GM18861 (cell line): ENCODE results near the gene TAAR5.
"Not testable (repeated sequence)": the region's sequence is repeated elsewhere in the genome, so short reads cannot be mapped to it uniquely, and the experiment has no call there.

ENCODE experiments used
- ATAC-seq: cut with Tn5 transposase; IDR thresholded peaks from one replicate; pipeline ENCODE4 v1.9.1; 2021; ENCODE audit not compliant: unreplicated experiment

Gene TAAR5

GRCh38 chr6:132589454-132589853, at the start of gene TAAR5:
TSS of gene TAAR5 (minus strand) at chr6:132589741. CDS start at chr6:132589686, 55 bp downstream.
- no peak for ATAC-seq

GRCh38 chr6:132637135-132637534, 47.6 kb upstream of the TAAR5 start:
- ATAC-seq: not testable (repeated sequence)

- ATAC-seq: not testable (repeated sequence)
Measured at GRCh38 chr6:132635906-132636305, 46.4 kb upstream of the TAAR5 start.

GRCh38 chr6:132635288-132635687, 45.7 kb upstream of the TAAR5 start:
- ATAC-seq: not testable (repeated sequence)

GRCh38 chr6:132634796-132635195, 45.3 kb upstream of the TAAR5 start:
- no peak for ATAC-seq

- ATAC-seq: no peak
Measured at GRCh38 chr6:132633362-132633761, 43.8 kb upstream of the TAAR5 start.

- ATAC-seq: no peak
Measured at GRCh38 chr6:132624175-132624574, 34.6 kb upstream of the TAAR5 start, which contains the start of gene TAAR2. TSS of gene TAAR2 (minus strand) at chr6:132624275. CDS start at chr6:132624275, 0 bp downstream.

GRCh38 chr6:132623106-132623845, 33.7 kb upstream of the TAAR5 start:
- no peak for ATAC-seq

GRCh38 chr6:132616677-132617076, 27.1 kb upstream of the TAAR5 start:
- no peak for ATAC-seq

GRCh38 chr6:132614554-132614953, 25.0 kb upstream of the TAAR5 start:
- ATAC-seq: peak; percentile 36

GRCh38 chr6:132612449-132613108, 23.0 kb upstream of the TAAR5 start:
- ATAC-seq: peak; percentile 48

- ATAC-seq: no peak
Measured at GRCh38 chr6:132611616-132612015, 22.1 kb upstream of the TAAR5 start.

GRCh38 chr6:132607544-132608233, 18.1 kb upstream of the TAAR5 start:
- peak; percentile 93 for ATAC-seq

- no peak for ATAC-seq
Measured at GRCh38 chr6:132604635-132605152, 15.2 kb upstream of the TAAR5 start.

- ATAC-seq: not testable (repeated sequence)
Measured at GRCh38 chr6:132600900-132601299, 11.4 kb upstream of the TAAR5 start.

GRCh38 chr6:132598473-132598872, 8.9 kb upstream of the TAAR5 start:
- ATAC-seq: no peak

GRCh38 chr6:132596201-132596600, 6.7 kb upstream of the TAAR5 start:
- ATAC-seq: no peak

- no peak for ATAC-seq
Measured at GRCh38 chr6:132592855-132593254, 3.3 kb upstream of the TAAR5 start.

GRCh38 chr6:132590362-132590761, 821 bp upstream of the TAAR5 start:
- no peak for ATAC-seq

- ATAC-seq: no peak
Measured at GRCh38 chr6:132587424-132587823, 2.1 kb downstream of the TAAR5 start.

- ATAC-seq: no peak
Measured at GRCh38 chr6:132584698-132585097, 4.8 kb downstream of the TAAR5 start.
